Ureter (tissue), 1 donor: ENCODE measurements around the gene CYLD. TPM values are rescaled to one million over a fixed set of nuclear protein-coding genes. Genes with fewer than 3 reads are reported as not detected.

Source experiments
- DNase-seq: peaks from one replicate; pipeline ENCODE4 v3.0.0-alpha.2; 2020; ENCODE audit warnings: low spot score
- total RNA-seq: library from RNA; stranded (reverse); gene quantifications from one replicate; pipeline ENCODE4 v1.2.4, GENCODE V29; 2023
- donor health status: DM: yes; HTN: yes; CAD: no.

Gene CYLD
- total RNA-seq, result 45.7 TPM

- peak; percentile 100 for DNase-seq
Measured at GRCh38 chr16:50741781-50742575, at the start of gene CYLD. Gene CYLD, plus strand, starts transcription at chr16:50742086. Its CDS starts 7,613 bp downstream, at chr16:50749699.

GRCh38 chr16:50692644-50692998 lies 49.3 kb upstream of the CYLD start:
- DNase-seq, result no peak

- no peak for DNase-seq
Measured at GRCh38 chr16:50692999-50693781, 48.7 kb upstream of the CYLD start, which contains the start of gene NOD2. Gene NOD2, plus strand, starts transcription at chr16:50693606. Its CDS starts 5,890 bp downstream, at chr16:50699496.

- DNase-seq, result no peak
Measured at GRCh38 chr16:50694206-50694605, 47.7 kb upstream of the CYLD start.

- no peak for DNase-seq
Measured at GRCh38 chr16:50695017-50696000, 46.6 kb upstream of the CYLD start.

- no peak for DNase-seq
Measured at GRCh38 chr16:50696126-50696525, 45.8 kb upstream of the CYLD start.

GRCh38 chr16:50696575-50697420 lies 45.1 kb upstream of the CYLD start:
- DNase-seq, result peak; percentile 84

GRCh38 chr16:50697421-50697715 lies 44.5 kb upstream of the CYLD start:
- DNase-seq, result no peak

- no peak for DNase-seq
Measured at GRCh38 chr16:50697881-50698767, 43.8 kb upstream of the CYLD start.

GRCh38 chr16:50699326-50700159 lies 42.3 kb upstream of the CYLD start:
- DNase-seq, result no peak

- no peak for DNase-seq
Measured at GRCh38 chr16:50702725-50703124, 39.2 kb upstream of the CYLD start.

GRCh38 chr16:50704245-50704644 lies 37.6 kb upstream of the CYLD start:
- no peak for DNase-seq

GRCh38 chr16:50705436-50706110 lies 36.3 kb upstream of the CYLD start:
- DNase-seq, result no peak

GRCh38 chr16:50706250-50706649 lies 35.6 kb upstream of the CYLD start:
- DNase-seq, result no peak

- no peak for DNase-seq
Measured at GRCh38 chr16:50708373-50709060, 33.4 kb upstream of the CYLD start.

- DNase-seq, result no peak
Measured at GRCh38 chr16:50709061-50709684, 32.7 kb upstream of the CYLD start.

GRCh38 chr16:50709980-50710379 lies 31.9 kb upstream of the CYLD start:
- no peak for DNase-seq
